Measurements from ENCODE around the gene VPS39. TPM values are rescaled to one million over a fixed set of nuclear protein-coding genes. Genes with fewer than 3 reads are reported as not detected.

VPS39 gene
- total and polyA plus RNA-seq, 9 of the 15 experiments (the other 6 are each of a cell fraction or from before 2014, with no cell fraction given), result 3.2 to 37.3 (median 21.8) TPM

DNA sequence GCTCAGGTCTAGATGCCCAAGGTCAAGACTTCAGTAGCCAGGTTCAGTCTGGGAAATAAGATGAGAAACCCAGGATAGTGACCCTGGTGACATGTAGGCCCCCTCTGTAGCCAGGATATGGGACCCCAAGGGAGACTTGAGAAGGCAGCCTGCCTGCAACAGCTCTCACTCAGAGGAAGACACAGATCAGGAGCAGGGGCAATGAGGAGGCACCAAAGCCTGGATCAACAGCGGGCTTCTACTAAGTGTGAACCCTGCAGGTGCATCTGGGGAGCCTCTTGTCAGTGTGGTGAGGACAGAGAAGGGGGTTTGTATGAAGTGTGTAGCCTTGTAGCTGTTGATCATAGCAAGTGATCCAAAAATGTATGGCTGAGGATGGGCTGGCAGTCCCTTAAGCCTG is 77.1 kb downstream of the VPS39 start:
- 0% methylated on average over 1 of the region's 1 CpG for WGBS (ENCODE audit: insufficient coverage, low coverage, missing lambda C conversion rate)
- Histone ChIP-seq H3K9ac (ENCODE audit: insufficient read depth in 1 of 2, low read depth in 2 of 2, low read length in 2 of 2) (no peak overlapping the region), H3K79me2 (ENCODE audit: control insufficient read depth, insufficient read depth, low read length) (no peaks in the 10 kb centered on the region), H3K36me3 (ENCODE audit: control insufficient read depth, insufficient read depth, low read length) (no peaks in the 10 kb centered on the region), H3K4me1 (replicated peaks in 1 of 2; ENCODE audit: control insufficient read depth in 2 of 2, insufficient read depth in 2 of 2, low read length in 2 of 2) (no peaks in the 10 kb centered on the region), H3K9me3 (replicated peaks; ENCODE audit: control insufficient read depth, insufficient read depth, low read depth, low read length) (no peaks in the 10 kb centered on the region), H3K9me1 (ENCODE audit: control insufficient read depth, insufficient read depth, low read length) (no peaks in the 10 kb centered on the region), H3K4me3 (no peak overlapping the region), H3K4me2 (ENCODE audit: insufficient read depth, low read length) (no peak overlapping the region), H3K27ac (ENCODE audit: extremely low read depth, low read depth, low read length) (no peak overlapping the region), H4K20me1 (replicated peaks; ENCODE audit: control insufficient read depth, insufficient read depth, low read length) (0 out of 2 replicates have a peak, but pooled peaks cover 4% of the 10 kb centered on the region), H2AFZ (ENCODE audit: low read depth, low read length) (no peak overlapping the region), H3K27me3 (ENCODE audit: control insufficient read depth in 2 of 2, insufficient read depth in 2 of 2, low read length in 2 of 2) (peaks cover 6 to 34% of the 10 kb centered on the region in 2 experiments; a peak in 4 of 5 replicates)
- ChIA-PET CTCF (ENCODE audit: low intra/inter-chr PET ratio) (interaction anchor here (1.5 kb wide), 1 partner anchor 65 kb away, joined by 5 read pairs; no protein-coding TSS in a partner anchor), POLR2A (interaction anchor here (0.7 to 1.8 kb wide), 4 partner anchors 10 to 56 kb away, joined by 3 to 5 read pairs (median 3); partner anchors contain the start of gene PLA2G4F)
- DNase-seq (ENCODE audit: extremely low read depth in 1 of 4, low spot score in 3 of 4) (no peak), ATAC-seq (no peak), FAIRE-seq (no peak)
- in situ Hi-C loops (cut with MboI), result no loop called here
- TF ChIP-seq PRMT5 (CRISPR knock-in tag; IDR thresholded peaks at IDR 0.05) (no peak), GTF2E2 (tag; IDR thresholded peaks at IDR 0.05) (no peak), ZBTB7A (IDR thresholded peaks at IDR 0.05; ENCODE audit: borderline replicate concordance, control insufficient read depth, low read depth, low read length) (no peak), ZNF217 (CRISPR knock-in tag; IDR thresholded peaks at IDR 0.05) (no peak), ELF2 (CRISPR knock-in tag; IDR thresholded peaks at IDR 0.05) (no peak)
- no TSS peak for BruUV-seq (replicated peaks)
- intact Hi-C loops (cut with micrococcal nuclease), result loop anchor here (2.0 to 5.0 kb wide), 2 partner anchors 34 to 142 kb away; no protein-coding TSS in a partner anchor

Measured in K562 (cell line).